GM21576 (cell line): ENCODE data around the gene AGTRAP.

Source experiments
- ATAC-seq: cut with Tn5 transposase; IDR thresholded peaks from one replicate; pipeline ENCODE4 v1.9.1; 2021; ENCODE audit warnings: mild to moderate bottlenecking, moderate library complexity; ENCODE audit not compliant: unreplicated experiment

The AGTRAP gene

GRCh38 chr1:11795238-11795890, 59.4 kb downstream of the AGTRAP start:
- ATAC-seq = no peak

GRCh38 chr1:11796036-11796828, 60.3 kb downstream of the AGTRAP start:
- ATAC-seq = no peak

- no peak for ATAC-seq
Observed at GRCh38 chr1:11797525-11798216, 61.7 kb downstream of the AGTRAP start.

- ATAC-seq = no peak
Observed at GRCh38 chr1:11799099-11799498, 63.2 kb downstream of the AGTRAP start.

GRCh38 chr1:11799896-11800295, 64.0 kb downstream of the AGTRAP start:
- no peak for ATAC-seq

- no peak for ATAC-seq
Observed at GRCh38 chr1:11800391-11800755, 64.4 kb downstream of the AGTRAP start.
